ENCODE results near the gene SPAG4. TPM values are rescaled to one million over a fixed set of nuclear protein-coding genes. Genes with fewer than 3 reads are reported as not detected.

SPAG4 gene
- total and polyA plus RNA-seq, 8 donors = 32.2 to 65.9 (median 38.2) TPM

- Histone ChIP-seq H3K4me3 (no peak overlapping the region), H3K9me3 (no peaks in the 10 kb centered on the region), H3K27me3 (no peaks in the 10 kb centered on the region), H3K36me3 (no peaks in the 10 kb centered on the region), H3K27ac (peak overlapping the region in 1 of 4 donors; percentile 8), H3K4me1 (peaks cover 0 to 13% (median 8%) of the 10 kb centered on the region in 3 donors)
- TF ChIP-seq CTCF (IDR thresholded peaks at IDR 0.05) = no peak
- DNase-seq (peak; percentile 47 to 84 (median 61)), FAIRE-seq (no peak), ATAC-seq (peak; percentile 64 to 84 (median 70))
- intact Hi-C loops (cut with DNase I) = no loop called here
- 67 to 79% methylated on average over 21 to 22 of the region's 22 CpGs for WGBS, 2 donors
Observed at GRCh38 chr20:35598899-35599775, 16.5 kb upstream of the SPAG4 start.

DNA sequence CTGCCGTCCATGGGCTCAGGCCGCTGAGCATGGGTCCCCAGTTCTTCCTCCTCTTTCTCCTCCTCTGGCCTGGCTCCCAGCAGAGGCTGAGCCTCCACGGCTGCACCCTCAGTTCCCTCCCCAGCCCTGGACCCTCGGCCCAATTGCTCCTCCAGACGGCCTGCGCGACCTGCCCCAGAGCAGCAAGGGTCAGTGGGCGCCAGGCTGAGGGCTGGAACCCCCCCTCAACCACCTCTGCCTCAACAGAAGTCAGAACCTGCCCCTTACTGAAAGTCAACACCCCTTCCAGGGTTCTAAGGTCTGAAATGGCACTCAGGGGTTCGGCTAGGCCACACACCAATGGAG lies 15.9 kb upstream of the SPAG4 start:
- H3K27me3 ChIP-seq = no peaks in the 10 kb centered on the region
- H3K4me1 ChIP-seq = peaks cover 0 to 13% (median 8%) of the 10 kb centered on the region in 3 donors
- DNase-seq = peak in 1 of 6 donors; percentile 38
- no peak overlapping the region for H3K4me3 ChIP-seq
- H3K27ac ChIP-seq = no peak overlapping the region
- ATAC-seq = no peak
- TF ChIP-seq CTCF (IDR thresholded peaks at IDR 0.05) = no peak
- H3K36me3 ChIP-seq = no peaks in the 10 kb centered on the region
- WGBS, 2 donors = 89 to 92% methylated on average over 9 of the region's 9 CpGs
- no peak for FAIRE-seq
- intact Hi-C loops (cut with DNase I) = no loop called here
- no peaks in the 10 kb centered on the region for H3K9me3 ChIP-seq

- Histone ChIP-seq H3K27ac (no peak overlapping the region), H3K4me1 (peaks cover 0 to 13% (median 8%) of the 10 kb centered on the region in 3 donors), H3K36me3 (no peaks in the 10 kb centered on the region), H3K4me3 (peak overlapping the region in 3 of 4 donors; percentile 31 to 51 (median 40)), H3K27me3 (no peaks in the 10 kb centered on the region), H3K9me3 (no peaks in the 10 kb centered on the region)
- intact Hi-C loops (cut with DNase I) = no loop called here
- ATAC-seq (peak in 1 of 4 donors; percentile 1), FAIRE-seq (no peak), DNase-seq (peak in 2 of 6 donors; percentile 46 to 71)
- WGBS, 2 donors = 43 to 45% methylated on average over 33 to 34 of the region's 34 CpGs
- TF ChIP-seq CTCF (IDR thresholded peaks at IDR 0.05) = no peak
Observed at GRCh38 chr20:35600176-35600992, 15.2 kb upstream of the SPAG4 start.

DNA sequence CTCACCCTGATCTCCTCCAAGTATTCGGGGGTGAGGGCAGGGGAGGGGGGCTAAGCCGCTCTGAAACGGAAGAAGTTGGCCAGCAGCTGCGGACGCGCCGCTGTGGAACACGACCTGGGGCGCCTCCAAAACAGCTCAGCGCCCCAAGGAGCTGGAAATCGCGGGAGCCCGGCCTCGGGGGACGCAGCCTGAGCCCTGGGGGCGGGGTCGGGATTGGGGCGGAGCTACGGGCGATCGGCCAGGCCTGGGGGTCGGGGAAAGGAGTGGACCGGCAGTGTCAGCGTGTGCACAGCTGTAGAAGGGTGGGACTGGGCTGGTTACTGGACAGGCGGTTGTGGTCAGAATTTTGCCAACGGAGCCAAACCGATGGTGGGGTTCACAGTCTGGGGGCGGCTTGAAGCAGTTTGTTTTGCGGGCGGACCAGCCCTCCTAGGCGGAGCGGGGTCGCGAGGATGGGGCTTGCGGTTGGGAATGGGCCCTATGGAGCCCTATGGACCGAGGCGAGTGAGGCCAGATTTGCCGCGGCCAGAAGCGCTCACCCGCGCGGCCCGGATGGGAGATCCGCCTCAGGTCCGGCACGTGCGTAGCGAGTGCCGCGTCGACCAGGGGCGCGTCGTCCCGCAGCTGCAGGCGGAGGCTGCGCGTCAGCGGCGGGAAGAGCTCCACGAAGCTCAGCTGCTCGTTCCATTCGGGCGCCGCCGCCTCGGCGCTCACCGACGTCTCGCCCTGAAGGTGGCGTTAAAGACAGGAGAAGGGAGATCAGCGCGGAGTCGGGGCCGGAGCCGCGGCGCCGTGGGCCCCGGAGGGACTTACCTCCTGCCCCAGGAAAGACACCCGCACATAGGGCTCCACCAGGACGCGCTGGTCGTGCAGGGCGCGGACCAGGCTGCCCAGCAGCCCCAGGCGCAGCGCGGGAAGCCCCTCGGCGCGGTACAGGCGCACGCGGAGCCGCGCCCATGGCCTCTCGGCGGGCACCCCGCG lies 14.3 kb upstream of the SPAG4 start:
- peak overlapping the region; percentile 16 to 51 (median 36) for H3K4me3 ChIP-seq
- no peaks in the 10 kb centered on the region for H3K9me3 ChIP-seq
- 1 to 2% methylated on average over 91 to 103 of the region's 103 CpGs for WGBS, 2 donors
- peak; percentile 72 to 93 (median 81) for DNase-seq
- H3K36me3 ChIP-seq = no peaks in the 10 kb centered on the region
- intact Hi-C loops (cut with DNase I) = no loop called here
- TF ChIP-seq CTCF (IDR thresholded peaks at IDR 0.05) = peak in 2 of 4 donors; percentile 25 to 34
- ATAC-seq = peak; percentile 78 to 93 (median 90)
- no peak overlapping the region for H3K27ac ChIP-seq
- H3K27me3 ChIP-seq = no peaks in the 10 kb centered on the region
- H3K4me1 ChIP-seq = peaks cover 0 to 13% (median 8%) of the 10 kb centered on the region in 3 donors
- no peak for FAIRE-seq
